Psoas muscle (tissue), 8 donors: Measurements from ENCODE around the gene TEX44. TPM values are rescaled to one million over a fixed set of nuclear protein-coding genes. Genes with fewer than 3 reads are reported as not detected.
"Not testable (repeated sequence)": the region's sequence is repeated elsewhere in the genome, so short reads cannot be mapped to it uniquely, and the experiment has no call there.

Source experiments
- ATAC-seq, 4 donors: fragments of 200-7000 bp; cut with Tn5 transposase; one replicate each; pipeline ENCODE4 v1.9.1; 2020; ENCODE audit warnings: moderate library complexity in 3 of 4, mild to moderate bottlenecking in 2 of 4
- DNase-seq, 2 donors: peaks; one replicate each; pipeline ENCODE4 v3.0.0-alpha.2; 2020
- H3K27ac ChIP-seq: fragments of 200-600 bp; one replicate; pipeline ENCODE4 v1.8.0; 2022
- H3K27me3 ChIP-seq, 3 donors: fragments of 200-600 bp in 1 of 3; one replicate each; pipeline versions ENCODE4 v1.6.1 to v1.8.0; 2013 to 2022; ENCODE audit warnings: low read length in 2 of 3, mild to moderate bottlenecking in 2 of 3, moderate library complexity in 1 of 3; ENCODE audit not compliant: insufficient read depth in 3 of 3
- H3K36me3 ChIP-seq, 2 donors: fragments of 200-600 bp in 1 of 2; one replicate each; pipeline versions ENCODE4 v1.6.1 to v1.8.0; 2013 to 2022; ENCODE audit warnings: low read depth in 1 of 2, mild to moderate bottlenecking in 1 of 2, moderate library complexity in 1 of 2; ENCODE audit not compliant: insufficient read depth in 1 of 2
- H3K4me1 ChIP-seq: fragments of 200-600 bp; one replicate; pipeline ENCODE4 v1.8.0; 2022
- H3K4me3 ChIP-seq: fragments of 200-600 bp; one replicate; pipeline ENCODE4 v1.8.0; 2022; ENCODE audit warnings: mild to moderate bottlenecking
- H3K9me3 ChIP-seq: fragments of 200-600 bp; one replicate; pipeline ENCODE4 v1.8.0; 2022
- CTCF ChIP-seq: fragments of 200-600 bp; IDR thresholded peaks from one replicate; pipeline ENCODE4 v1.8.0; 2022; ENCODE audit warnings: antibody characterized with exemption
- WGBS, 3 donors: extraction: QIAGEN DNeasy Blood & Tissue Kit; methylation state at CpG; one replicate each; pipeline versions ENCODE4 v1.1.6 to v1.1.7; 2013; 5-methylcytosine and 5-hydroxymethylcytosine counted together
- intact Hi-C, 2 donors: fragments of 100-400 bp; cut with DNase I; formaldehyde crosslinking; loops; one replicate each; pipeline versions ENCODE4 v1.11.0 to v1.14.2; 2022
- polyA plus RNA-seq, 3 donors: library from polyadenylated mRNA; stranded (reverse); fragments of 200-250 nt; gene quantifications; one replicate each; pipeline ENCODE4 v1.2.3, GENCODE V29; 2013
- total RNA-seq, 4 donors: library from RNA; stranded (reverse); fragmentation: NEBNext Ultra II Directional in 2 of 4; extraction: Animal tissue kit (Norgen Biotek cat#: 25700) in 2 of 4; gene quantifications; one replicate each; pipeline versions ENCODE4 v1.2.1 to v1.2.4, GENCODE V29; 2021 to 2023
- donor health status: healthy with polysubstance abuse.
- donor health status: DM: no; HTN: no; CAD: no; lungs with moderate emphysema.
- donor health status: Bipolar disorder and iron deficiency.
- donor health status: healthy.
- donor health status: DM: yes; HTN: yes; CAD: no.
- donor health status: DM: no; HTN: no; CAD: no.
- donor health status: DM: no; HTN: no; CAD: no.
- donor health status: DM: yes; HTN: yes; CAD: no.

The TEX44 gene
- total and polyA plus RNA-seq, 7 donors = not detected

- H3K9me3 ChIP-seq = peaks cover 10% of the 10 kb centered on the region
- peak overlapping the region; percentile 58 for H3K27ac ChIP-seq
- peak overlapping the region; percentile 23 for H3K4me3 ChIP-seq
- H3K36me3 ChIP-seq = no peaks in the 10 kb centered on the region
- 54 to 59% (median 58%) methylated on average over 14 of the region's 14 CpGs for WGBS, 3 donors
- no peak for TF ChIP-seq CTCF
- intact Hi-C loops = loop anchor here (5.0 kb wide), 2 partner anchors 38 to 73 kb away; no protein-coding TSS in a partner anchor
- peak; percentile 14 to 28 (median 24) for ATAC-seq
- peaks cover 3% of the 10 kb centered on the region for H3K4me1 ChIP-seq
- peak; percentile 55 to 68 for DNase-seq
- H3K27me3 ChIP-seq = no peaks in the 10 kb centered on the region
Measured at GRCh38 chr2:231554748-231555545, 37.7 kb upstream of the TEX44 start.

DNA sequence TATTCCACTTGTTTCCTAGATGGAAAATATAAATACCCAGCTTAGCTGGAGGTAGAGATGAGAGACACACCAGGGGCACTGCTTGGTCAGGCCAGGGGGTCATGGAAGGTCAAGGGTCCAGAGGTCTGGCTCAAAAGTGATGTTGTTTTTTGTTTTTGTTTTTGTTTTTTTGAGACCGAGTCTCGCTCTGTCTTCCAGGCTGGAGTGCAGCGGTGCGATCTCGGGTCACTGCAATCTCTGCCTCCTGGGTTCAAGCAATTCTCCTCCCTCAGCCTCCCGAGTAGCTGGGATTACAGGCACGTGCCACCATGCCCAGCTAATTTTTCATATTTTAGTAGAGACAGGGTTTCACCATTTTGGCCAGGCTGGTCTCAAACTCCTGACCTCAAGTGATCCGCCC is 36.2 kb upstream of the TEX44 start:
- 92 to 93% (median 92%) methylated on average over 8 of the region's 8 CpGs for WGBS, 3 donors
- peaks cover 10% of the 10 kb centered on the region for H3K9me3 ChIP-seq
- not testable (repeated sequence) for H3K4me1 ChIP-seq, H3K27ac ChIP-seq, H3K36me3 ChIP-seq, DNase-seq, H3K27me3 ChIP-seq, ATAC-seq, H3K4me3 ChIP-seq
- intact Hi-C loops = loop anchor here (2.0 to 5.0 kb wide), 4 partner anchors 26 to 74 kb away; partner anchors contain the start of gene NMUR1 (in 1 of the 2)

GRCh38 chr2:231556981-231557380 is 35.7 kb upstream of the TEX44 start:
- H3K36me3 ChIP-seq = no peaks in the 10 kb centered on the region
- no peak overlapping the region for H3K27ac ChIP-seq
- peaks cover 10% of the 10 kb centered on the region for H3K9me3 ChIP-seq
- peaks cover 3% of the 10 kb centered on the region for H3K4me1 ChIP-seq
- ATAC-seq (peak in 1 of 4 donors; percentile 4), DNase-seq (no peak)
- no peak overlapping the region for H3K4me3 ChIP-seq
- TF ChIP-seq CTCF = no peak
- WGBS, 3 donors = 80 to 95% (median 83%) methylated on average over 7 of the region's 7 CpGs
- H3K27me3 ChIP-seq = no peaks in the 10 kb centered on the region
- intact Hi-C loops = loop anchor here (2.0 to 5.0 kb wide), 4 partner anchors 26 to 75 kb away; partner anchors contain the start of gene NMUR1 (in 1 of the 2)

DNA sequence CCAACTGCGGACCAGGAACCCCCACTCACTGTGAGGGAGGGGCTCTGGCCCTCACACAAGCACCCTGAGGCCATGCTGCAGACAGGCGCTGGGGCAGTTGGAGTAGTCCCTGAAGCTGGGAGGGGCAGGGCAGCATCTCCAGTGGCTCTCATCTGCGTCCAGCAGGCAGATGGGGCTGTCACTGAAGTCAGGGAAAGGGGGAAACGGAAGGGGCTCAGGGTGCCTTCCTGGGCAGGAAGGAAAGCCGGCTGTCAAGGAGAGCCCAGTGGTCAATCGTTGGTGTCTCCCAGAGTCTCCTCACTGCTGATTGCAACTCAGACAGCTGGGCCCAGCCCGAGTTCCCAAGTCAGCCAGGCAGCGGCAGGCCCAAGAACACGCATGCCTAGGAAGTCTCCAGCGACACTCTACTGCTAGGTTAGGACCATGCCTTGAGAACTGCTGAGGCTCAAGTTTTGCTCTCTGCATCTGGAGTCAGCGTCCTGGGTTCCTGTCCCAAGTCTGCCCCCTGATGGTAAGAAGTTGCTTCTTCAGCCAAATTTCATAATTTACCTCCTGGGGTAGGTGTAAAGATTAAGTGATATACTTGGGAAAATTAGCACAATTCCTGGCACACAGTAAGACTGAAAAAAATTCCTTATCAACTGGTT is 35.0 kb upstream of the TEX44 start:
- Histone ChIP-seq H3K4me1 (peaks cover 3% of the 10 kb centered on the region), H3K9me3 (peaks cover 7% of the 10 kb centered on the region), H3K4me3 (no peak overlapping the region), H3K27ac (peak overlapping the region; percentile 36), H3K36me3 (no peaks in the 10 kb centered on the region), H3K27me3 (no peaks in the 10 kb centered on the region)
- ATAC-seq = peak; percentile 92 to 98 (median 96)
- peak; percentile 74 for TF ChIP-seq CTCF
- intact Hi-C loops = loop anchor here (2.0 to 5.0 kb wide), 4 partner anchors 27 to 75 kb away; partner anchors contain the start of gene NMUR1 (in 1 of the 2)
- WGBS, 3 donors = 27 to 38% (median 27%) methylated on average over 11 of the region's 11 CpGs
- DNase-seq = peak; percentile 36 to 86
